T-helper 1 cell treated with Interleukin-12 subunit alpha and Interleukin-12 subunit beta and Interleukin-4 antibody, amounts not matched to agents 30 ng/mL and 1 ng/mL, for 36 hours (primary cell): ENCODE measurements around the gene NRCAM. TPM values are rescaled to one million over a fixed set of nuclear protein-coding genes. Genes with fewer than 3 reads are reported as not detected.
"Not testable (repeated sequence)": the region's sequence is repeated elsewhere in the genome, so short reads cannot be mapped to it uniquely, and the experiment has no call there.

Experiments used
- intact Hi-C: fragments of 100-400 bp; cut with micrococcal nuclease; formaldehyde crosslinking; loops from one replicate; pipeline ENCODE4 v1.15.1; 2024
- total RNA-seq: library from RNA; stranded (reverse); gene quantifications from 2 replicates; pipeline ENCODE4 v1.2.3, GENCODE V29; 2022

NRCAM gene
- total RNA-seq, 1 donor from 2014 or later = 0.12 TPM

- intact Hi-C loops = no loop called here
Observed at GRCh38 chr7:108284349-108285002, 171.8 kb downstream of the NRCAM start.

GRCh38 chr7:108283252-108283651, 173.0 kb downstream of the NRCAM start:
- intact Hi-C loops = no loop called here

- intact Hi-C loops = no loop called here
Observed at GRCh38 chr7:108282427-108282996, 173.7 kb downstream of the NRCAM start.

- intact Hi-C loops = no loop called here
Observed at GRCh38 chr7:108280136-108280535, 176.1 kb downstream of the NRCAM start.

GRCh38 chr7:108278776-108279175, 177.5 kb downstream of the NRCAM start:
- intact Hi-C loops = no loop called here

GRCh38 chr7:108278281-108278680, 178.0 kb downstream of the NRCAM start:
- intact Hi-C loops = no loop called here

GRCh38 chr7:108274447-108274846, 181.8 kb downstream of the NRCAM start:
- intact Hi-C loops = not testable (repeated sequence)

- intact Hi-C loops = not testable (repeated sequence)
Observed at GRCh38 chr7:108272891-108273290, 183.3 kb downstream of the NRCAM start.

GRCh38 chr7:108270385-108271015, 185.7 kb downstream of the NRCAM start:
- intact Hi-C loops = no loop called here

- intact Hi-C loops = no loop called here
Observed at GRCh38 chr7:108268200-108268820, 187.9 kb downstream of the NRCAM start.

GRCh38 chr7:108267615-108268014, 188.6 kb downstream of the NRCAM start:
- intact Hi-C loops = no loop called here

- intact Hi-C loops = no loop called here
Observed at GRCh38 chr7:108266491-108266890, 189.7 kb downstream of the NRCAM start.

GRCh38 chr7:108266035-108266434, 190.2 kb downstream of the NRCAM start:
- intact Hi-C loops = no loop called here

- intact Hi-C loops = no loop called here
Observed at GRCh38 chr7:108265007-108265406, 191.2 kb downstream of the NRCAM start.

- intact Hi-C loops = no loop called here
Observed at GRCh38 chr7:108263425-108263824, 192.8 kb downstream of the NRCAM start.

GRCh38 chr7:108261560-108262255, 194.5 kb downstream of the NRCAM start:
- intact Hi-C loops = no loop called here

GRCh38 chr7:108259447-108259846, 196.8 kb downstream of the NRCAM start:
- intact Hi-C loops = not testable (repeated sequence)

- intact Hi-C loops = no loop called here
Observed at GRCh38 chr7:108257954-108258353, 198.3 kb downstream of the NRCAM start.

- intact Hi-C loops = no loop called here
Observed at GRCh38 chr7:108254259-108254658, 202.0 kb downstream of the NRCAM start.

GRCh38 chr7:108253275-108254044, 202.8 kb downstream of the NRCAM start:
- intact Hi-C loops = no loop called here

- intact Hi-C loops = no loop called here
Observed at GRCh38 chr7:108252177-108252576, 204.1 kb downstream of the NRCAM start.
